OCI-LY7 (cell line): ENCODE measurements around the gene NSUN2.

Experiments used
- CTCF ChIP-seq: fragments of 200-600 bp; sonication (generic); conservative IDR thresholded peaks from 2 replicates; pipeline ENCODE4 v1.5.1; 2014; ENCODE audit warnings: mild to moderate bottlenecking, antibody characterized with exemption, low read length, moderate library complexity, mixed read lengths
- EZH2phosphoT487 ChIP-seq: fragments of 200-600 bp; sonication (generic); IDR thresholded peaks from 2 replicates; pipeline ENCODE4 v1.6.1; 2018; ENCODE audit warnings: low read depth, borderline replicate concordance, mild to moderate bottlenecking, mixed run types, antibody characterized with exemption, low read length, moderate library complexity, mixed read lengths

- TF ChIP-seq CTCF (no peak), EZH2phosphoT487 (no peak)
Observed at GRCh38 chr5:6642655-6643054, 9.8 kb upstream of the NSUN2 start.
